ENCODE measurements around the gene GABBR2.
"Not testable (repeated sequence)": the region's sequence is repeated elsewhere in the genome, so short reads cannot be mapped to it uniquely, and the experiment has no call there.

GABBR2 gene

GRCh38 chr9:98272083-98272482 is 436.7 kb downstream of the GABBR2 start:
- Histone ChIP-seq H3K79me2 (ENCODE audit: low read length) (no peaks in the 10 kb centered on the region), H3K36me3 (replicated peaks; ENCODE audit: low read depth, low read length) (no peaks in the 10 kb centered on the region), H3K4me1 (ENCODE audit: low read length) (no peaks in the 10 kb centered on the region), H2AFZ (ENCODE audit: low read depth, low read length) (no peak overlapping the region), H3K9me3 (ENCODE audit: insufficient read depth, low read length) (no peaks in the 10 kb centered on the region), H4K20me1 (ENCODE audit: insufficient read depth, low read length) (no peaks in the 10 kb centered on the region), H3K9ac (ENCODE audit: low read length) (no peak overlapping the region), H3K4me3 (ENCODE audit: low read length) (no peak overlapping the region), H3K4me2 (ENCODE audit: low read length) (no peak overlapping the region), H3K27ac (ENCODE audit: low read length) (no peak overlapping the region), H3K27me3 (ENCODE audit: low read depth, low read length) (peaks cover 24% of the 10 kb centered on the region; the same call in 1 of the 2 replicates)
- TF ChIP-seq, protein P1, sequence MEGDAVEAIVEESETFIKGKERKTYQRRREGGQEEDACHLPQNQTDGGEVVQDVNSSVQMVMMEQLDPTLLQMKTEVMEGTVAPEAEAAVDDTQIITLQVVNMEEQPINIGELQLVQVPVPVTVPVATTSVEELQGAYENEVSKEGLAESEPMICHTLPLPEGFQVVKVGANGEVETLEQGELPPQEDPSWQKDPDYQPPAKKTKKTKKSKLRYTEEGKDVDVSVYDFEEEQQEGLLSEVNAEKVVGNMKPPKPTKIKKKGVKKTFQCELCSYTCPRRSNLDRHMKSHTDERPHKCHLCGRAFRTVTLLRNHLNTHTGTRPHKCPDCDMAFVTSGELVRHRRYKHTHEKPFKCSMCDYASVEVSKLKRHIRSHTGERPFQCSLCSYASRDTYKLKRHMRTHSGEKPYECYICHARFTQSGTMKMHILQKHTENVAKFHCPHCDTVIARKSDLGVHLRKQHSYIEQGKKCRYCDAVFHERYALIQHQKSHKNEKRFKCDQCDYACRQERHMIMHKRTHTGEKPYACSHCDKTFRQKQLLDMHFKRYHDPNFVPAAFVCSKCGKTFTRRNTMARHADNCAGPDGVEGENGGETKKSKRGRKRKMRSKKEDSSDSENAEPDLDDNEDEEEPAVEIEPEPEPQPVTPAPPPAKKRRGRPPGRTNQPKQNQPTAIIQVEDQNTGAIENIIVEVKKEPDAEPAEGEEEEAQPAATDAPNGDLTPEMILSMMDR (IDR thresholded peaks at IDR 0.05; ENCODE audit: low read depth, low read length) = no peak
- TF ChIP-seq EZH2phosphoT487 (IDR thresholded peaks at IDR 0.05; ENCODE audit: low read depth) = no peak

DNA sequence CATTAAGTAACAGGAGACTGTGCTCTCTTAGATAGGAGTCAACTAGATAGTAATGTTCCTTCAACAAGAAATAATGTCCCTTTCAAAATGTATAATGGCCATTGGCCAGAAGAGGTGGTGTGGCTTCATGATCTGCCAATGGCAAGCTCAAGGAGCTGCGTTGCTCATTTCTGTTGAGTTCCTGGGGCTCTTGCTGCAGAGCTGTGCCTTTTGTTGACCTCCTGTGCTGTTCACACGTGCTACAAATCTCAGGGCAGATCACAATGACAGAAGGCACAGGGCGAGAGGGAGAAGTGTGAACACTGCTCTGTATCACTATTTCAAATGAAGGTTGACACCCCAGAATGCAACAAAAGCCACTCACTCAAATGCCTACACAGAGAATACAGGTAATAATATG is 437.3 kb downstream of the GABBR2 start:
- no peaks in the 10 kb centered on the region for H4K20me1 ChIP-seq (ENCODE audit: insufficient read depth, low read length)
- H3K36me3 ChIP-seq (replicated peaks; ENCODE audit: low read depth, low read length) = no peaks in the 10 kb centered on the region
- no peak overlapping the region for H3K9ac ChIP-seq (ENCODE audit: low read length)
- no peak overlapping the region for H3K4me3 ChIP-seq (ENCODE audit: low read length)
- TF ChIP-seq, protein P1 (IDR thresholded peaks at IDR 0.05; ENCODE audit: low read depth, low read length) = no peak
- no peak for TF ChIP-seq EZH2phosphoT487 (IDR thresholded peaks at IDR 0.05; ENCODE audit: low read depth)
- H3K27me3 ChIP-seq (ENCODE audit: low read depth, low read length) = peaks cover 18% of the 10 kb centered on the region; the same call in 1 of the 2 replicates
- no peaks in the 10 kb centered on the region for H3K79me2 ChIP-seq (ENCODE audit: low read length)
- no peak overlapping the region for H3K27ac ChIP-seq (ENCODE audit: low read length)
- H3K4me1 ChIP-seq (ENCODE audit: low read length) = no peaks in the 10 kb centered on the region
- H3K9me3 ChIP-seq (ENCODE audit: insufficient read depth, low read length) = no peaks in the 10 kb centered on the region
- H3K4me2 ChIP-seq (ENCODE audit: low read length) = no peak overlapping the region
- no peak overlapping the region for H2AFZ ChIP-seq (ENCODE audit: low read depth, low read length)

- H3K4me2 ChIP-seq (ENCODE audit: low read length); H3K27ac ChIP-seq (ENCODE audit: low read length); H4K20me1 ChIP-seq (ENCODE audit: insufficient read depth, low read length); H3K36me3 ChIP-seq (replicated peaks; ENCODE audit: low read depth, low read length); H3K4me3 ChIP-seq (ENCODE audit: low read length); H3K9ac ChIP-seq (ENCODE audit: low read length); H2AFZ ChIP-seq (ENCODE audit: low read depth, low read length); H3K4me1 ChIP-seq (ENCODE audit: low read length); H3K27me3 ChIP-seq (ENCODE audit: low read depth, low read length); H3K9me3 ChIP-seq (ENCODE audit: insufficient read depth, low read length); H3K79me2 ChIP-seq (ENCODE audit: low read length): not testable (repeated sequence)
Observed at GRCh38 chr9:98270284-98270683, 438.5 kb downstream of the GABBR2 start.

- H4K20me1 ChIP-seq (ENCODE audit: insufficient read depth, low read length); H3K9ac ChIP-seq (ENCODE audit: low read length); H2AFZ ChIP-seq (ENCODE audit: low read depth, low read length); H3K79me2 ChIP-seq (ENCODE audit: low read length); H3K27ac ChIP-seq (ENCODE audit: low read length); H3K9me3 ChIP-seq (ENCODE audit: insufficient read depth, low read length); H3K4me1 ChIP-seq (ENCODE audit: low read length); H3K36me3 ChIP-seq (replicated peaks; ENCODE audit: low read depth, low read length); H3K4me3 ChIP-seq (ENCODE audit: low read length); H3K27me3 ChIP-seq (ENCODE audit: low read depth, low read length); H3K4me2 ChIP-seq (ENCODE audit: low read length): not testable (repeated sequence)
Observed at GRCh38 chr9:98269652-98270051, 439.1 kb downstream of the GABBR2 start.

DNA sequence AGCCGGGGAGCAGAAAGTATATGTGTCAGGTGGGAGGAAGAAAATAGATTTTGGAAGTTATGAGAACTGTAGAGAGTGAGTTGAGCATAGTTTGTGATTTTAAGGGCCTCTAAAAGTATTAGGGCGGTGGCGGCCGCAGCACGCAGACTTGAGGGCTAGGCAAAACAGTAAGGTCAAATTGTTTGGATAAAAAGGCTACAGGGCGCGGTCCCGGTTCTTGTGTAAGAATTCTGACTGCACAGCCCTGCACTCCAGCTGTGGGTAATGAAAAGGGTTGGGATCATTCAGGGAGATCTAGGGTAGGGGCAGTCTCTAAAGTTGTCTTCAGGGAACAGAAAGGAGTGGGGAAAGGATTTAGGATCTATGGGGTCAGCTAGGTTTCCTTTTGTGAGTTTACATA is 441.2 kb downstream of the GABBR2 start:
- H3K4me3 ChIP-seq (ENCODE audit: low read length); H3K9me3 ChIP-seq (ENCODE audit: insufficient read depth, low read length); H4K20me1 ChIP-seq (ENCODE audit: insufficient read depth, low read length); H3K4me2 ChIP-seq (ENCODE audit: low read length); H3K27me3 ChIP-seq (ENCODE audit: low read depth, low read length); H3K9ac ChIP-seq (ENCODE audit: low read length); H3K79me2 ChIP-seq (ENCODE audit: low read length); H3K4me1 ChIP-seq (ENCODE audit: low read length); H3K27ac ChIP-seq (ENCODE audit: low read length); H3K36me3 ChIP-seq (replicated peaks; ENCODE audit: low read depth, low read length); H2AFZ ChIP-seq (ENCODE audit: low read depth, low read length): not testable (repeated sequence)

- Histone ChIP-seq H3K36me3 (replicated peaks; ENCODE audit: low read depth, low read length) (no peaks in the 10 kb centered on the region), H4K20me1 (ENCODE audit: insufficient read depth, low read length) (no peaks in the 10 kb centered on the region), H2AFZ (ENCODE audit: low read depth, low read length) (no peak overlapping the region), H3K4me1 (ENCODE audit: low read length) (no peaks in the 10 kb centered on the region), H3K9ac (ENCODE audit: low read length) (no peak overlapping the region), H3K4me2 (ENCODE audit: low read length) (no peak overlapping the region), H3K79me2 (ENCODE audit: low read length) (no peaks in the 10 kb centered on the region), H3K27ac (ENCODE audit: low read length) (no peak overlapping the region), H3K4me3 (ENCODE audit: low read length) (no peak overlapping the region), H3K27me3 (ENCODE audit: low read depth, low read length) (peaks cover 5% of the 10 kb centered on the region; the same call in 1 of the 2 replicates), H3K9me3 (ENCODE audit: insufficient read depth, low read length) (no peaks in the 10 kb centered on the region)
- no peak for TF ChIP-seq EZH2phosphoT487 (IDR thresholded peaks at IDR 0.05; ENCODE audit: low read depth)
- TF ChIP-seq, protein P1 (IDR thresholded peaks at IDR 0.05; ENCODE audit: low read depth, low read length) = no peak
Observed at GRCh38 chr9:98264516-98264915, 444.2 kb downstream of the GABBR2 start.

All from OCI-LY3 (cell line).